ENCODE results near the gene BICDL2. TPM values are rescaled to one million over a fixed set of nuclear protein-coding genes. Genes with fewer than 3 reads are reported as not detected.
"Not testable (repeated sequence)": the region's sequence is repeated elsewhere in the genome, so short reads cannot be mapped to it uniquely, and the experiment has no call there.

The BICDL2 gene
- total RNA-seq, 3 donors from 2014 or later, result 31.5 to 50.1 TPM; not detected in 1

- Histone ChIP-seq H3K27me3 (no peaks in the 10 kb centered on the region), H3K36me3 (no peaks in the 10 kb centered on the region), H3K27ac (no peak overlapping the region), H3K4me3 (no peak overlapping the region), H3K9me3 (no peaks in the 10 kb centered on the region), H3K4me1 (no peaks in the 10 kb centered on the region)
- DNase-seq (ENCODE audit: low spot score in 2 of 2), result no peak
- intact Hi-C loops (cut with DNase I; ENCODE audit: low total_unique reads), result loop anchor here (10.0 kb wide), 1 partner anchor 108 kb away; no protein-coding TSS in a partner anchor
- TF ChIP-seq POLR2A (IDR thresholded peaks at IDR 0.05), result no peak
- TF ChIP-seq, protein P1, sequence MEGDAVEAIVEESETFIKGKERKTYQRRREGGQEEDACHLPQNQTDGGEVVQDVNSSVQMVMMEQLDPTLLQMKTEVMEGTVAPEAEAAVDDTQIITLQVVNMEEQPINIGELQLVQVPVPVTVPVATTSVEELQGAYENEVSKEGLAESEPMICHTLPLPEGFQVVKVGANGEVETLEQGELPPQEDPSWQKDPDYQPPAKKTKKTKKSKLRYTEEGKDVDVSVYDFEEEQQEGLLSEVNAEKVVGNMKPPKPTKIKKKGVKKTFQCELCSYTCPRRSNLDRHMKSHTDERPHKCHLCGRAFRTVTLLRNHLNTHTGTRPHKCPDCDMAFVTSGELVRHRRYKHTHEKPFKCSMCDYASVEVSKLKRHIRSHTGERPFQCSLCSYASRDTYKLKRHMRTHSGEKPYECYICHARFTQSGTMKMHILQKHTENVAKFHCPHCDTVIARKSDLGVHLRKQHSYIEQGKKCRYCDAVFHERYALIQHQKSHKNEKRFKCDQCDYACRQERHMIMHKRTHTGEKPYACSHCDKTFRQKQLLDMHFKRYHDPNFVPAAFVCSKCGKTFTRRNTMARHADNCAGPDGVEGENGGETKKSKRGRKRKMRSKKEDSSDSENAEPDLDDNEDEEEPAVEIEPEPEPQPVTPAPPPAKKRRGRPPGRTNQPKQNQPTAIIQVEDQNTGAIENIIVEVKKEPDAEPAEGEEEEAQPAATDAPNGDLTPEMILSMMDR (IDR thresholded peaks at IDR 0.05), result no peak
- no peak for TF ChIP-seq POLR2AphosphoS5 (IDR thresholded peaks at IDR 0.05)
These were observed 19.8 kb upstream of the BICDL2 start for GRCh38 chr16:3056336-3057180.

DNA sequence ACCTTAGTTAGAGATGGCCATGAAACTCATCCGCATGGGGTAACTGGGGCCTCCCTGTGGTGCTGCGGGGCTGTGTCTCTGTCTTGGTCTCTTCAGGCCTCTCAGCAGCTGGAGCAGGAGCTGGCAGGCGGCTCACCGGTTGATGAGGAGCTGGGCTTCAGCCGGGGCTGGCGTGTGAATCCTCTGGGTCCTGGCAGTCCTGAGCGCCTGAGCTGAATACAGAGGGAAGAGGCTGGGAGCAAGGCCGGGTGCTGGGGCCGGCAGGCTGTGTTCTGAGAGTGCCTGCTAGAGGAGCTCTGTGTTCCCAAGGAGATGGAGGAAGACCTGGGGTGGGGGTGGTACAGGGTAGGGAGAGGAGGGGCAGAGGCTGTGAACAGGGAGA is 19.0 kb upstream of the BICDL2 start:
- not testable (repeated sequence) for H3K4me3 ChIP-seq; H3K4me1 ChIP-seq; H3K9me3 ChIP-seq; DNase-seq (ENCODE audit: low spot score in 2 of 2); H3K36me3 ChIP-seq; H3K27me3 ChIP-seq; H3K27ac ChIP-seq
- intact Hi-C loops (cut with DNase I; ENCODE audit: low total_unique reads), result loop anchor here (10.0 kb wide), 1 partner anchor 109 kb away; no protein-coding TSS in a partner anchor

DNA sequence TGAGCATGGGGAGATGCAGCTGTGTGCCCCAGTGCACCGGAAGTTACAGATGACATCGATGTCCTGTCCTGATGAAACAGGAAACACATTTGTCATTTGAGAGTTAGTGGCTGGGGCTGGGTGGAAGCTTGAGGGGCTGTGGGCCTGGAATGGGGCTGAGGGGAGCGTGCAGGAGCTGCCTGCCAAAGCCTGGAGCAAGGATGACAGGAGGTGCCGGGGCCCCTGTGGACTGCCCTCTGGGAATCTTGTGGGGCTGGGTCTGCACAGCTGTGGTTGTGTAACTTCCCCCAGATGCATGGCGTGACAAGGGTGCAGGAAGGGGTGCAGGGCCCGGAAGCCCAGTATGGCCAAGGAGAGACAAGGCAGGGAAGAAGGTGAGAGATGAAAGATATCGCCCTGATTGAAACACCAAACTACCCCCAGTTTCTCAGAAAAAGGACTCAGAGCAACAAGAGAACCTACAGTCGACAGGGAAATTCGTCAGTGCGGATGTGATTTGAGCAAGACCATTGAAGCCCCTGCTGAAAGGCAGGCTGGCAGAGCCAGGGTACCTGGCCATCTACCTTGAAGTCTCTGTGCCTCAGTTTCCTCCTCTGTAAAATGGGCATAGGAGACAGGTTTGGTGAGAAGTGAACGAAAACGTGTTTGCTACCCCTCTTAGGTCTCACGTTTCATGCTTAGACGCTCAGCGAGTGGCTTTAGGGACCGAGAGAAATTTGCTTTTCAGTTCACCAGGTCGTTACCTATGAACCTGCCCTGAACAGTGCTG is 18.4 kb upstream of the BICDL2 start:
- H3K9me3 ChIP-seq, result no peaks in the 10 kb centered on the region
- DNase-seq (ENCODE audit: low spot score in 2 of 2), result no peak
- H3K27me3 ChIP-seq, result no peaks in the 10 kb centered on the region
- no peaks in the 10 kb centered on the region for H3K36me3 ChIP-seq
- H3K4me3 ChIP-seq, result no peak overlapping the region
- no peaks in the 10 kb centered on the region for H3K4me1 ChIP-seq
- TF ChIP-seq POLR2A (IDR thresholded peaks at IDR 0.05) (no peak), POLR2AphosphoS5 (IDR thresholded peaks at IDR 0.05) (no peak)
- TF ChIP-seq, protein P1 (IDR thresholded peaks at IDR 0.05), result no peak
- no peak overlapping the region for H3K27ac ChIP-seq
- intact Hi-C loops (cut with DNase I; ENCODE audit: low total_unique reads), result loop anchor here (10.0 kb wide), 1 partner anchor 110 kb away; no protein-coding TSS in a partner anchor

GRCh38 chr16:3053330-3053710 is 16.6 kb upstream of the BICDL2 start:
- H3K4me1 ChIP-seq; H3K27me3 ChIP-seq; H3K4me3 ChIP-seq; DNase-seq (ENCODE audit: low spot score in 2 of 2); H3K27ac ChIP-seq; H3K9me3 ChIP-seq; H3K36me3 ChIP-seq: not testable (repeated sequence)
- intact Hi-C loops (cut with DNase I; ENCODE audit: low total_unique reads), result loop anchor here (10.0 kb wide), 1 partner anchor 111 kb away; no protein-coding TSS in a partner anchor

GRCh38 chr16:3052571-3053329 is 16.0 kb upstream of the BICDL2 start:
- not testable (repeated sequence) for H3K27ac ChIP-seq; H3K27me3 ChIP-seq; H3K4me1 ChIP-seq; H3K4me3 ChIP-seq; H3K36me3 ChIP-seq; H3K9me3 ChIP-seq; DNase-seq (ENCODE audit: low spot score in 2 of 2)
- intact Hi-C loops (cut with DNase I; ENCODE audit: low total_unique reads), result loop anchor here (10.0 kb wide), 1 partner anchor 112 kb away; no protein-coding TSS in a partner anchor

DNA sequence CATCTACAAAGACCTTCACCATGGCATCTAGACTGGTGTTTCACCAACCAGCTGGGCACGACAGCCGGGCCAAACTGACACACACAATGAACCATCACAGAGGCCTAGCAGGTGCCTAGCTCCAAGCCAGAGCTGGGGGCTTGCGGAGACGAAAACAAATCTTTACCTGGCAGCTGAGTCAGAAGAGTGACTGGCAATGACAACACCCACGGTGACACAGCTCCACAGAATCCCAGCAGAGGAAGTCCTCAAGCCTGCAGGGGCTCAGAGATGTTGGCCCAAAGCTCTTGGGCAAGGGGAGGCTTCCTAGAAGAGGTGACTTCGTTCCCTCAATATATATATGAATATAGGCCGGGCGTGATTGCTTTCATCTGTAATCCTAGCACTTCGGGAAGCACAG is 14.8 kb upstream of the BICDL2 start:
- no peak overlapping the region for H3K27ac ChIP-seq
- no peak for DNase-seq (ENCODE audit: low spot score in 2 of 2)
- no peak overlapping the region for H3K4me3 ChIP-seq
- intact Hi-C loops (cut with DNase I; ENCODE audit: low total_unique reads), result loop anchor here (10.0 kb wide), 1 partner anchor 113 kb away; no protein-coding TSS in a partner anchor
- peaks cover 0 to 11% of the 10 kb centered on the region in 2 donors for H3K27me3 ChIP-seq
- H3K9me3 ChIP-seq, result no peaks in the 10 kb centered on the region
- no peak for TF ChIP-seq POLR2AphosphoS5 (IDR thresholded peaks at IDR 0.05)
- TF ChIP-seq, protein P1 (IDR thresholded peaks at IDR 0.05), result no peak
- TF ChIP-seq POLR2A (IDR thresholded peaks at IDR 0.05), result no peak
- H3K36me3 ChIP-seq, result no peaks in the 10 kb centered on the region
- no peaks in the 10 kb centered on the region for H3K4me1 ChIP-seq

Data from breast epithelium (tissue), 4 donors.